ENCODE measurements around the gene ZNF524. TPM values are rescaled to one million over a fixed set of nuclear protein-coding genes. Genes with fewer than 3 reads are reported as not detected.
"Not testable (repeated sequence)": the region's sequence is repeated elsewhere in the genome, so short reads cannot be mapped to it uniquely, and the experiment has no call there.

ZNF524 gene, protein sequence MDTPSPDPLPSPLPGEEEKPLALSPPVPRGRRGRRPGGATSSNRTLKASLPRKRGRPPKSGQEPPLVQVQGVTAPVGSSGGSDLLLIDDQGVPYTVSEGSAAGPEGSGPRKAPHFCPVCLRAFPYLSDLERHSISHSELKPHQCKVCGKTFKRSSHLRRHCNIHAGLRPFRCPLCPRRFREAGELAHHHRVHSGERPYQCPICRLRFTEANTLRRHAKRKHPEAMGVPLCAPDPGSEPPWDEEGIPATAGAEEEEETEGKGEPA
- total RNA-seq (2014; rRNA removed; shearing (Covaris generic)) = 4.7 and 5.5 TPM in 2 replicates
- 12.9 and 13.0 TPM in 2 replicates for polyA plus RNA-seq (2015; cell fraction: cytosol; rRNA removed)
- 8.7 and 12.1 TPM in 2 replicates for polyA plus RNA-seq (2015; cell fraction: nucleus; rRNA removed)

DNA sequence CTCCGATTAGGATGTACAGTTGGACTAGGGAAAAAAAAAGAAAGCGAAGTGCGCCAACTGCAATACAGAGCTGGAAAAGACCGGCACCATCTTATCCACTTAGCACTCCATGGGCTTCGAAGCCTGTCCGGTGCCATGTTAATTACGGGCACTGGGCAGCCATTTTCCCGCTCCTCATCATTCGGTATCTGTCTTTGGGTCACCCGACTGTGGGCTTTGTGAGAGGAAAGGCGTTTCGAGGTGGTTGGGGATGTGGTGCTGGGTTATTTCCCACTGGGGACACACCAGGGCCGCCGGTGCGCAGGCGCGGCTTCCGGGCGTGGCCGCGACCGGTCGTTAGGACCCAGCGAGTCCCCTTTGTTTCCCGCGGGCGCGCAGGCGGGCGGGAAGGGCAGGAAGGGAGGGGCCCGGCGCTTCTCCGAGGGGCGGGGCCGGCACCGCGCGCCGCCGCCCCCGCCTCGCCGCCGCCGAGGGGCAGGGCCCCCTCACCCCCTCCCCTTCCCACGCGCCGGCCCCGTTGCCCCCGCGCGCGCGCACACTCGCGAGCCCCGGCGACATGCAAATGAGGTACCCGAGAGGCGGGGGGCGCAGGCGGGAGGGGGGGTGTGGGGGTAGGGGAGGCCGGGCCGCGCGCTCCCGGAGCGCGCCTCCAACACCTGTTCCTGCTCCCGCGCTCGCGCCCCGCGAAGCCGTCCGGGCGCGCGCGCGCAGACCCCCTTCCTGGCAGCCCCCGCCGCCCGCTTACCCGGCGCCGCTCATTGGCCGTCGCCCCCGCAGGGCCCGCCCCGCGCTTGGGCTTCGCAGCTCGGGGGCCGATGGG, at the start of gene ZNF524:
Gene ZNF524, plus strand, starts transcription at position 447 of the 820 bp plus-strand sequence. CDS start 1,825 bp downstream, outside the sequence.
- in situ Hi-C loops (cut with HindIII; ENCODE audit: low pct_unique_long_range_greater_than_20kb, low sequenced_read_pairs) = no loop called here
- peak; percentile 89 for DNase-seq (ENCODE audit: low read depth, low spot score)

DNA sequence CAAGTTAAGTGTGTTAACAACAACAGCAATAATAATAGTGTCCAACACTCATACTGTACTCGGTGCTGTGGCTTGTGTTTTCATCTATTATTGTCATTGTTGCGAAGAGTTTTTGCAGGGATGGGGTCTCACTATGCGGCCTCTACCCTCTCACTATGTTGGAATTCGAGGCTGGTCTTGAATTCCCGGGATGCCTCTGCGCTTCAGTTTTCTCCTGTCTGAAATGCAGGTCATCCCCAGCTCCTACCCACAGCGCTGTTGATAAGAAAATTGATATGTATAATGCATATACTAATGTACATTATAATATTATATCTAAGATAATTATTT, 49.8 kb upstream of the ZNF524 start:
- DNase-seq (ENCODE audit: low read depth, low spot score) = no peak
- in situ Hi-C loops (cut with HindIII; ENCODE audit: low pct_unique_long_range_greater_than_20kb, low sequenced_read_pairs) = no loop called here

DNA sequence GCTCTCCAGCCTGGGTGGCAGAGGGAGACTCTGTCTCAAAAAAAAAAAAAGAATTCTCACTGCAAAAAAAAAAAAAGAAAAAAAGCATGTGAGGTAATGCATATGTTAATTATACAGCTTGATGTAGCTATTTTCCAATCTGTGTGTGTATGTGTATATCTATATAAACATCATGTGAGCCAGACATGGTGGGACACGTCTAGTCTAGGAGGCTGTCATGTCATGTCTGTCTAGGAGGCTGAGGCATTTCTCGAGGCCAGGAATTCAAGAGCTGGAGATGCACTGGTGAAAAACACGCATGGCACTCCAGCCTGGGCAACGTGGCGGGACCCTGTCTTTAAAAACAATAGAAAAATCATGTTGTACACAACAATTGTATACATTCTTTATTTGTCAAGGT, 47.9 kb upstream of the ZNF524 start:
- no peak for DNase-seq (ENCODE audit: low read depth, low spot score)
- in situ Hi-C loops (cut with HindIII; ENCODE audit: low pct_unique_long_range_greater_than_20kb, low sequenced_read_pairs) = no loop called here

DNA sequence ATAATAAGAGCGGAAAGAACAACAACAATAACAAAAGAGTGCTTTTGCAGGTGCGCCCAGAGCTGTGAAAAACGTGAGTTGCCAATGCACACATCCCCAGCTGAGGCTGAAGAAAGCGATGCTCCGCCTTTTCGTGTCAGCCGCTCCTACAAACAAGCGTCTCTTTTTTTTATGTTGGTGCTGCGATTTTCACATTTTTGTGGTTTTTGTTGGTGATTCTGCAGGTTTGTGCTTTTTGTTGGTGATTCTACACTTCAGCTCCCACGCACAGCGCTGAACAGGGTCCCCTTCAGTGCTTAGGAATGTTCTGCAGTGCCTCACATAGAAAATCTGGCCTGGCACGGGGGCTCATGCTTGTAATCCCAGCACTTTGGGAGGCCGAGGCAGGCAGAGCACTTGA, 47.5 kb upstream of the ZNF524 start:
- in situ Hi-C loops (cut with HindIII; ENCODE audit: low pct_unique_long_range_greater_than_20kb, low sequenced_read_pairs) = no loop called here
- peak; percentile 9 for DNase-seq (ENCODE audit: low read depth, low spot score)

DNA sequence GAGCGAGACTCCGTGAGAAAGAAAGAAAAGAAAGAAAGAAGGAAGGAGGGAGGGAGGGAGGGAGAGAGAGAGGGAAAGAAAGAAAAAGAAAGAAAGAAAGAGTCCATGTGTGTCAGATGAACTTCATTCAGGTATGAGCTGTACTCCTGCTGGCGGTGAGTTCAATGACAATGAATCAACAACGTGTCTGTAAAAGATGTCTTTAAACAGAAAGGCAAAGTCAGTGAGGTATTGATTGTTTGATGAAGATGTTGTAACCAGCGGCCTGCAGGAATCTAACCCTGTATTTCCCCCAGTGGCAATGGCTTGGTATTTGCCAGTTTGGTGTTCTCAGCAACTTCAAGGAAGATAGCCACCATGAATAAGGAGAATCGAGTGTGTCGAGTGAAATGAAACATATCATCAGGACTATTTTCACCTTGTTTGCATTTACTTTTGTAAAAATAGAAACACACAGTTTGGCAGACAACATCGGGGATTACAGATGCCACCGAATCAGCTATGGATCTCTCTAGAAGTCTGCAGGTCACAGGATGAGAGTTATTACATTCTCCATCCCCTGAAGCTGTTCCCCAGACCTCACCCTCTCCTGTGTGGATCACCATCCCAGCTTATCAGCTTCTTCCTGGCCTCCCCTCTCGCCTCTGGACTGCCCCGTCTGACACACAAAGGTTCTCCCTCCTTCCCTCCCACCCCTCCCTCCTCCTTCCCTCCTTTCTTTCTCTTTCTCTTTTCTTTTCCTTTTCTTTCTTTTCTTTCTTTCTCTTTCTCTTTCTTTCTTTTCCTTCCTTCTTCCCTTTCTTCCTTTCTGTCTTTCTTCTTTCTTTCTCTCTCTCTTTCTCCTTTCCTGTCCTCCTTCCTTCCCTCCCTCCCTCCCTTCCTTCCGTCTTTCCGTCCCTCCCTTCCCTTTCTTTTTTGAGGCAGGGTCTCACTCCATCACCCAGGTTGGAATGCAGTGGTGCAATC, 46.6 kb upstream of the ZNF524 start:
- in situ Hi-C loops (cut with HindIII; ENCODE audit: low pct_unique_long_range_greater_than_20kb, low sequenced_read_pairs) = no loop called here
- DNase-seq (ENCODE audit: low read depth, low spot score) = no peak

DNA sequence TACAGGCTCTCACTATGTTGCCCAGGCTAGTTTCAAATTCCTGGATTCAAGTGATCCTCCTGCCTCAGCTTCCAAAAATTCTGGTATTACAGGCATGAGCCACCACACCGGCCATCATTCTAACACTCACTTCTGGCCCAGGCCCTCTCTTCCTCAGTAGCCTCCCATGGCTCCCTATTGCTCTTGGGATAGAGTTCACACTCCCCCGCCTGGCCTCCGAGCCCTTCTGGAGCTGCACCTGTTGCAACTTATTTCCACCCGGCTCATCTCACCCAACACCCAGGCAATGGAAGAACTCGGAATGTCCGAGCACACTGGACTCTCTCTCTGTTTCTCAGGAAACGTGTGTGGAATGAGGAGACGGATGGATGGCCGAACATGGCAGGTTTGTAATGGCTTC, 45.8 kb upstream of the ZNF524 start:
- in situ Hi-C loops (cut with HindIII; ENCODE audit: low pct_unique_long_range_greater_than_20kb, low sequenced_read_pairs) = no loop called here
- DNase-seq (ENCODE audit: low read depth, low spot score) = no peak

DNA sequence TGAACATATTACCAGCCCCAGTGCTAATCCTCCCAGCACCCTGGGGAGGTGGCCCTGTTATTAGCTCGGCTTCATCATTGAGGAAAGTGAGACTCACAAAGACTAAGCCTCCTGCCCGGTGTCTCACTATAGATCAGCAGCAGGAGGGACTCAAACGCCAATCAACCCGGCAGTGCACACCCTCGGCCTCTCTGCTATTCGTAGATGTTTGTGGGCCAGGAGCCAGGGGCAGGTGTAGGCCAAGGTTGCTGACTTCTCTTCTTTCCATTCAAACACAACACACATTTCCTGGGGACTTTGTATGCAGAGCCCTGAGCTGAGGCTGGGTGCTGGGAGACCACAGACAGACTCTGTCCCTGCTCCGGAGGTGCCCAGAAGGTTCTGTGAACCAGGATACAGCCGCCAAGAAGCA, 45.3 kb upstream of the ZNF524 start:
- DNase-seq (ENCODE audit: low read depth, low spot score) = no peak
- in situ Hi-C loops (cut with HindIII; ENCODE audit: low pct_unique_long_range_greater_than_20kb, low sequenced_read_pairs) = no loop called here

DNA sequence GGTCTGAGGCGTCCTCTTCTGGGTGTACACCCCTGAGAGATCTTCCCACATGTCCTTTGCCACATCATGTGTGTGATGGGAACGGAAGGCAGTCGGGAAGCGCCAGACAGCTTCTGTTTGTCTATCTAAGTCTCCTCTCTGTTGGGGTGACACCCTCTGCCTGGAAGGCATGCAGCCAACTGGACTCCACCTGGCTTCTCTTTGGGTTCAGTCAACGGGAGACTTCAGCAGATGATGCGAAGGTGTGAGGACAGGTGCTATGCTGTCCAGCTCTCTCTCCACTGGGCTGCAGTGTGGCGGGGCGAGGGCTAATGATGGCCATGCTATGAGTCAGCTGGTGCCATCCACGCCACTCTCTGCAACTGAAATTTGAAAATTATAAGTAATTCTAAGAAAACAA, 40.4 kb upstream of the ZNF524 start:
- DNase-seq (ENCODE audit: low read depth, low spot score) = no peak
- in situ Hi-C loops (cut with HindIII; ENCODE audit: low pct_unique_long_range_greater_than_20kb, low sequenced_read_pairs) = no loop called here

DNA sequence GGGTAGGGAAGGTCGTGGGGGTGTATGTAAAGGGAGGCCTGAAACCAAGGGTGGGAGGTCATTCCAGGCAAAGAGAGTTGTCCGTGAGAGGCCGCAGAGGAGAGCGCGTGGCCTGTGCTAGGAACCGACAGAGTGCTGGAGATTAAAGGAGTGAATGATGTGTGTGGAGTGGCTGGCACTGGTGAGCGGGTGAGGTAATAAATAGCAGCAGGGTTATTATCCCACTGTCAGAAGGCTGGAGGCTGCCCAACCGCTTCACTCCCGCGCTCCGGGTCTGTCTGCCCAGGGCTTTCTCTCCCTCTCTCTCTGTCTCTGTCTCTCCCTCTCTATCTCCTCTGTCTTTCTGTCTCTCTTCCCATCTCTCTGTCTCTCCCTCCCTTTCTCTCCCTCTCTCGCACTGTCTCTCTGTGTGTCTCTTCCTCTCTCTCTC, 36.8 kb upstream of the ZNF524 start:
- DNase-seq (ENCODE audit: low read depth, low spot score) = no peak
- in situ Hi-C loops (cut with HindIII; ENCODE audit: low pct_unique_long_range_greater_than_20kb, low sequenced_read_pairs) = no loop called here

DNA sequence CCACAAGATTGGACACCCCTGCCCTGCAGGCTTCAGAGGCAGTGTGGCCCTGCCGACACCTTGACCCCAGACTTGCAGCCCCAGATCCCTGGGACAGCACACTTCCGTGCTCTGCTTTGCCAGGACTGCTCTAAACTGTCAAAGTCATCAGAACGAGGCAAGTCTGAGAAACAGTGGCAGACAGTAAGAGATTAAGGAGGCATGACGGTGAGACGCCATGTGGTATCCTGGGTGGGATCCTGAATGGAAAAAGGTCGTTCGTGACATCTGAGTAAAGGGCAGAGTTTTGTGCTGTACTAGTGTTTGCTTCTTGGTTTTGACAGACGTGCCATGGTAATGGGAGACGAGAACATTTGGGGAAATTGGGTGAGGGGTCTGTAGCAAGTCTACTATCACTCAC, 33.3 kb upstream of the ZNF524 start:
- no peak for DNase-seq (ENCODE audit: low read depth, low spot score)
- in situ Hi-C loops (cut with HindIII; ENCODE audit: low pct_unique_long_range_greater_than_20kb, low sequenced_read_pairs) = no loop called here

DNA sequence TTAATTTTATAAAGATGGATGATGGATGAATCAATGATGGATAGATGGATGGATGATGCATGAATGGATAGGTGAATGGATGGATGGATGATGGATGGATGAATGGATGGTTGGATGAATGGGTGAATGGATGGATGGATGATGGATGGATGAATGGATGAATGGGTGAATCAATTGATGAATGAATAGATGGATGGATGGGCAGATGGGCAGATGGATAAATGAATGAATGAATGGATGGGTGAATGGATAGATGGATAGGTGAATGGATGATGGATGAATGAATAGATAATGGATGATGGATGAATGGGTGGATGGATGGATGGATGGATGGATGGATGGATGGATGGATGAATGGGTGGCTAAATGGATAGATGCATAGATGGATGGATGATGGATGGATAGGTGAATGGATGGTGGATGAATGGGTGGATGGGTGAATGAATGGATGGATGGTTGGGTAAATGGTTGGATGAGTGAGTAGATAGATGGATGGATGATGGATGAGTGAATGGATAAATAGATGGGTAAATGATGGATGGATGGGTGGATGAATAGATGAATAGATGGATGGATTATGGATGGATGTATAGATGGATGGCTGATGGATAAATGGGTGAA, 32.3 kb upstream of the ZNF524 start:
- in situ Hi-C loops (cut with HindIII; ENCODE audit: low pct_unique_long_range_greater_than_20kb, low sequenced_read_pairs) = no loop called here
- DNase-seq (ENCODE audit: low read depth, low spot score) = no peak

DNA sequence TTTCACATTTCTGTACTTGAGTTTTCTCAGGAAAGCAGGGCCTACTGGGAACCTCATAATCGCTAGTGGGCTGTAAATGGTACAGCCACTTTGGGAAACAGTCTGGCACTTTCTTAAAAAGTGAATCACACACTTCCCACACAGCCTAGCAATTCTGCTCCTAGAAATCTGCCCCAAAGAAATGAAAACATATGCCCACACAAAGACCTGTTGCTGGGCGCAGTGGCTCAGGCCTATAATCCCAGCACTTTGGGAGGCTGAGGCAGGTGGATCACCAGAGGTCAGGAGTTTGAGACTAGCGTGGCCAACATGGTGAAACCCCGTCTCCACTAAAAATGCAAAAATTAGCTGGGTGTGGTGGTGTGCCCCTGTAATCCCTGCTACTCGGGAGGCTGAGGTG, 30.6 kb upstream of the ZNF524 start:
- in situ Hi-C loops (cut with HindIII; ENCODE audit: low pct_unique_long_range_greater_than_20kb, low sequenced_read_pairs); DNase-seq (ENCODE audit: low read depth, low spot score): not testable (repeated sequence)

DNA sequence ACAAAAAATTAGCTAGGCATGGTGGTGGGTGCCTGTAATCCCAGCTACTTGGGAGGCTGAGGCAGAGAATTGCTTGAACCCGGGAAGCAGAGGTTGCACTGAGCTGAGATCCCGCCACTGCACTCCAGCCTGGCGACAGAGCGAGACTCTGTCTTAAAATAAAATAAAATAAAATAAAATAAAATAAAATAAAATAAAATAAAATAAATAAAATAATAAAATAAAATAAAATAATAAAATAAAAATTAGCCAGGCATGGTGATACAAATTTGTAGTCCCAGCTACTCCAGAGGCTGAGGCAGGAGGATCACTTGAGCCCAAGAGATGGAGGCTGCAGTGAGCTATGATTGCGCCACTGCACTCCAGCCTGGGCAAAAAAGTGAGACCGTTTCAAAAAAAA, 26.2 kb upstream of the ZNF524 start:
- in situ Hi-C loops (cut with HindIII; ENCODE audit: low pct_unique_long_range_greater_than_20kb, low sequenced_read_pairs); DNase-seq (ENCODE audit: low read depth, low spot score): not testable (repeated sequence)

DNA sequence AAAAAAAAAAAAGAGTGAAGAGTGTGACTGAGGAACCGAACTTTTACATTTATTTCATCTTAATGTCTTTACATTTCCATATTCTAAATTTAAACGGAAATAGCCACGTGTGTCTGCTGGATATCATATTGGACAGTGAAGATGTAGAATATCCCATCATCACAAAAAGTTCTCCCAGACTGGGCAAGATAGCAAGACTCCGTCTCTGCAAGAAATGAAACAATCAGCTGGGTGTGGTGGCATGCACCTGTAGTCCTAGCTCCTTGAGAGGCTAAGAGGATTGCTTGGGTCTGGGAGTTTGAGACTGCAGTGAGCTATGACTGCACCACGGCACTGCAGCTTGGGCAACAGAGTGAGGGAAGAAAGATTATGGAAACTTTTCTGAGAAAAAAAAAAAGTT, 23.3 kb upstream of the ZNF524 start:
- DNase-seq (ENCODE audit: low read depth, low spot score) = no peak
- in situ Hi-C loops (cut with HindIII; ENCODE audit: low pct_unique_long_range_greater_than_20kb, low sequenced_read_pairs) = no loop called here

DNA sequence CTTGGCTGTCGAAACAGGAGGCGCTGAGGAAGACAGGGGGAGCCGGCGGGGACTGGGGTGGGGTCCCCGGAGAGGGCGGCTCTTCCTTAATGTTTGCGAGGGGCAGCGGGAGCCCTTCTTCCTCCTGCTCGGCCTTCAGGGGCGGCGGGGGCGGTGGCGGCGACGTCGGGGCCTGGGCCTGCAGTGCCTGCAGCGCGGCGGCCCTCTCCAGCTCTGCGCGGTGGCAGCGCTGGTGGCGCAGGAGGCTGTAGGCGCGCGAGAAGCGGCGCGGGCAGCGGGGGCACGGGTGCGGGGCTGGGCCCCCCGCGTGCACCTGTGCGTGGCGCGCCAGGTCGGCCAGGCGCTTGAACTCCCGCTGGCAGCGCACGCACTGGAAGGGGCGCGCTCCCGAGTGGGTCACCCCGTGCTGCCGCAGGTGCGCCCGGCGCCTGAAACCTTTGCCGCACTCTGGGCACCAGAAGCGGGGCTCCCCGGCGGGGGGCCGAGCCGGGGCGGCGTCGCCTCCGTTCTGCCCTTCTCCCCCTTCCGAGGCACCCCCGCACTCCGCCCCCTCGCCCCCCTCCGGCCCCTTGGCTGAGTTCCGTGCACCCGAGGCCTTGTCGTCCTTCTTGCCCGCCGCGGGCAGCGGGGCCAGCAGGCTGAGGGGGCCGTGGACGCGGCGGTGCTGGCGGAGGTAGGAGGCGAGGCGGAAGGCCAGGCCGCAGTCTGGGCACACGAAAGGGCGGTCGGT, 21.9 kb upstream of the ZNF524 start:
- in situ Hi-C loops (cut with HindIII; ENCODE audit: low pct_unique_long_range_greater_than_20kb, low sequenced_read_pairs) = no loop called here

DNA sequence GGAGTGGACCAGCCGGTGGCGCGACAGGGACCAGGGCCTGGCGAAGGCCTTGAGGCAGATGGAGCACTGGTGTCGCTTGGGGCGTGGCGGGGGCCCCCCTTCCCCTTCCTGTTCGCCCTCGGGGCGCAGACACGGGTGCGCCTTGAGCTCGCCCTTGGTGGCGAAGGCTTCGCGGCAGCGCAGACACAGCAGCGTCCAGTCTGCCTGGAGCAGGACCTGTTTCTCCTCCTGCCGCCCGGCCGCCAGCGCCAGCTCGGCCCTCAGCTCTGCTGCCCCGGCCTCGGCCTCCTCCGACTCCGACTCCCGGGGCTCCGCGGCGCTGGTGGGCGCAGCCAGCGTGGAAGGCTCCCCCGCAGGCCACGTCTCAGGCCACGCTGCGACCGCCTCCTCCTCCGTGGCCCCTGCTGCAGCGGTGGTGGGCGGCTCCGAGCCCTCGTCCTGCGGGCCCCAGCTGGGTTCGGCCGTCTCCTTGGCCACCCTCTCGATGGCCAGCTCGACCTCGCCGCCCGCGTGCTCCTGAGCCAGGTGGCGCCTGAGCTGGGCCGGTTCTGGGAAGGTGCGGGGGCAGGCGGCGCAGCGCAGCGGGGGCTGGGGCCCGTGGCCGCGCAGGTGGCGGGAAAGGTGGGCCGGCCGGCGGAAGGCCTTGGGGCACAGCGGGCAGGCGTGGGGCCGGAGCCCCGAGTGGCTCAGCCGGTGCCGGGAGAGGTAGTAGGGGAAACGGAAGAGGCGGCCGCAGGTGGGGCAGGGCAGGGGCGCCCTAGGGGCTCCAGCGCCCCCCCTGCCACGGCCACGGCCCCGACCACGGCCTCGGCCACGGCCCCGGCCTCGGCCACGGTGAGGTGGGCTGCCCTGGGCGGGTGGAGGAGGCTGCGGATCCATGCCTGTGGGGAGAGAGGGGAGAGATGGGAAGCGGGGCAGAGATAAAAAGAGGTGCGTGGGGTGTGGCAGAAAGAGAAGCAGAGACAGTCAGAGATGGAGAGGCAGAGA, 21.0 kb upstream of the ZNF524 start:
- in situ Hi-C loops (cut with HindIII; ENCODE audit: low pct_unique_long_range_greater_than_20kb, low sequenced_read_pairs) = no loop called here
- no peak for DNase-seq (ENCODE audit: low read depth, low spot score)

More for the DNA sequence above, 21.9 kb upstream of the ZNF524 start:
- no peak for DNase-seq (ENCODE audit: low read depth, low spot score)
